PC-9 (cell line): Measurements from ENCODE around the gene CCDC158. TPM values are rescaled to one million over a fixed set of nuclear protein-coding genes. Genes with fewer than 3 reads are reported as not detected.

Experiments used
- BruUV-seq: library from RNA; stranded (reverse); fragments of 400-500 nt; replicated peaks from 2 replicates; lab custom pipeline; 2021; lab: Mats Ljungman, UMichigan
- CTCF ChIA-PET: fragments of 300-600 bp; sonication (Branson Sonifier 250); formaldehyde crosslinking; loops from one replicate; lab custom pipeline; 2022; ENCODE audit warnings: antibody characterized with exemption; lab: Charles Lee
- POLR2A ChIA-PET: fragments of 300-600 bp; sonication (Branson Sonifier 250); formaldehyde crosslinking; loops from one replicate; lab custom pipeline; 2022; ENCODE audit warnings: antibody characterized with exemption; ENCODE audit not compliant: unreplicated experiment; lab: Charles Lee
- DNase-seq, 2 experiments: peaks; one replicate each; pipeline versions ENCODE4 v3.0.0 to v3.0.0-alpha.2; 2015 to 2022; ENCODE audit warnings: mixed read lengths in 1 of 2
- H2AFZ ChIP-seq: fragments of 200-600 bp; sonication (generic); 2 replicates; pipeline ENCODE4 v1.8.1; 2017; ENCODE audit warnings: antibody characterized with exemption
- H3F3A ChIP-seq: fragments of 200-600 bp; sonication (generic); 2 replicates; pipeline ENCODE4 v1.8.1; 2017; ENCODE audit warnings: antibody characterized with exemption, mild to moderate bottlenecking, low read depth; ENCODE audit not compliant: insufficient read depth
- H3K27ac ChIP-seq: fragments of 200-600 bp; sonication (generic); 2 replicates; pipeline ENCODE4 v1.6.1; 2016; ENCODE audit warnings: mixed run types
- H3K27me3 ChIP-seq: fragments of 200-600 bp; sonication (generic); 2 replicates; pipeline ENCODE4 v1.6.1; 2016; ENCODE audit warnings: low read depth, mixed run types; ENCODE audit not compliant: insufficient read depth
- H3K36me3 ChIP-seq: fragments of 200-600 bp; sonication (generic); 2 replicates; pipeline ENCODE4 v1.6.1; 2016; ENCODE audit warnings: low read depth, mixed run types
- H3K4me1 ChIP-seq: fragments of 200-600 bp; sonication (generic); replicated peaks from 2 replicates; pipeline ENCODE4 v1.6.1; 2016; ENCODE audit warnings: mixed run types; ENCODE audit not compliant: insufficient read depth
- H3K4me2 ChIP-seq: fragments of 200-600 bp; sonication (generic); 2 replicates; pipeline ENCODE4 v1.6.1; 2017; ENCODE audit warnings: mixed run types
- H3K4me3 ChIP-seq: fragments of 200-600 bp; sonication (generic); 2 replicates; pipeline ENCODE4 v1.6.1; 2016; ENCODE audit warnings: mixed run types
- H3K79me2 ChIP-seq: fragments of 200-600 bp; sonication (generic); 2 replicates; pipeline ENCODE4 v1.6.1; 2017; ENCODE audit warnings: low read depth, mixed run types
- H3K9me2 ChIP-seq: fragments of 200-600 bp; sonication (generic); 2 replicates; pipeline ENCODE4 v1.8.1; 2017; ENCODE audit warnings: mild to moderate bottlenecking; ENCODE audit not compliant: insufficient read depth
- H3K9me3 ChIP-seq: fragments of 200-600 bp; sonication (generic); 2 replicates; pipeline ENCODE4 v1.8.1; 2016; ENCODE audit warnings: low read depth; ENCODE audit not compliant: insufficient read depth
- H4K20me1 ChIP-seq: fragments of 200-600 bp; sonication (generic); 2 replicates; pipeline ENCODE4 v1.8.1; 2017; ENCODE audit not compliant: insufficient read depth
- EZH2 ChIP-seq: fragments of 200-600 bp; sonication (generic); IDR thresholded peaks from 2 replicates; pipeline ENCODE4 v1.8.0; 2017; ENCODE audit warnings: antibody characterized with exemption, low read depth
- intact Hi-C: fragments of 100-400 bp; cut with micrococcal nuclease; formaldehyde crosslinking; loops from one replicate; pipeline ENCODE4 v1.10.0; 2022; ENCODE audit not compliant: unreplicated experiment
- total RNA-seq: library from RNA; stranded (reverse); gene quantifications from 2 replicates; pipeline ENCODE4 v1.2.3, GENCODE V29; 2021
- TF ChIP-seq, protein P1 (sequence below): fragments of 200-600 bp; sonication (generic); conservative IDR thresholded peaks from 2 replicates; pipeline ENCODE4 v1.6.1; 2017; ENCODE audit warnings: mixed run types, antibody characterized with exemption, mild to moderate bottlenecking, moderate library complexity

CCDC158 gene
- total RNA-seq, 1 experiment from 2014 or later: not detected

DNA sequence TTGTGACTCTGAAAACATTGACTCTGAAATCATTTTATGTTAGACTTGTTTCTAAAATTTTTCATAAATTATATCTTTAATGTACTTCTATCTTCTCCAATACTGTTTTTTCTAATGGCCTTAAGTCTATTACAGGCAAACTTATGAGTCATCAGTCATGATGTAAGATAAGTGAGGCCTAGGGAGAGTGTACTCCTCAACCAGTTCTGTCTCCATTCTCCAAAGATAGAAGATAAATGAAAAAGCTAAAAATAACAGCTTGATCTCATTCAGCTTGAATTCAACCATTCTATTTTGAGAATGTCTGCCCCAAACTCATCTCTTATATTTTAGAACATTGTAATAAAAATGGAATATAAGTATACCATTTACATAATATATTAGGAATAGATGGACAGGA is 79.9 kb downstream of the CCDC158 start:
- Histone ChIP-seq H3K9me2 (no peaks in the 10 kb centered on the region), H3K9me3 (no peaks in the 10 kb centered on the region), H3K36me3 (no peaks in the 10 kb centered on the region), H2AFZ (no peak overlapping the region), H3K27me3 (no peaks in the 10 kb centered on the region), H3K4me2 (no peak overlapping the region), H3K4me3 (no peak overlapping the region), H3F3A (no peaks in the 10 kb centered on the region), H3K4me1 (no peaks in the 10 kb centered on the region), H3K27ac (no peak overlapping the region), H3K79me2 (no peaks in the 10 kb centered on the region), H4K20me1 (no peaks in the 10 kb centered on the region)
- POLR2A ChIA-PET: no interaction called here
- intact Hi-C loops: no loop called here
- no peak for TF ChIP-seq EZH2
- TF ChIP-seq, protein P1, sequence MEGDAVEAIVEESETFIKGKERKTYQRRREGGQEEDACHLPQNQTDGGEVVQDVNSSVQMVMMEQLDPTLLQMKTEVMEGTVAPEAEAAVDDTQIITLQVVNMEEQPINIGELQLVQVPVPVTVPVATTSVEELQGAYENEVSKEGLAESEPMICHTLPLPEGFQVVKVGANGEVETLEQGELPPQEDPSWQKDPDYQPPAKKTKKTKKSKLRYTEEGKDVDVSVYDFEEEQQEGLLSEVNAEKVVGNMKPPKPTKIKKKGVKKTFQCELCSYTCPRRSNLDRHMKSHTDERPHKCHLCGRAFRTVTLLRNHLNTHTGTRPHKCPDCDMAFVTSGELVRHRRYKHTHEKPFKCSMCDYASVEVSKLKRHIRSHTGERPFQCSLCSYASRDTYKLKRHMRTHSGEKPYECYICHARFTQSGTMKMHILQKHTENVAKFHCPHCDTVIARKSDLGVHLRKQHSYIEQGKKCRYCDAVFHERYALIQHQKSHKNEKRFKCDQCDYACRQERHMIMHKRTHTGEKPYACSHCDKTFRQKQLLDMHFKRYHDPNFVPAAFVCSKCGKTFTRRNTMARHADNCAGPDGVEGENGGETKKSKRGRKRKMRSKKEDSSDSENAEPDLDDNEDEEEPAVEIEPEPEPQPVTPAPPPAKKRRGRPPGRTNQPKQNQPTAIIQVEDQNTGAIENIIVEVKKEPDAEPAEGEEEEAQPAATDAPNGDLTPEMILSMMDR: no peak
- CTCF ChIA-PET: no interaction called here
- BruUV-seq: no TSS peak
- DNase-seq: no peak

DNA sequence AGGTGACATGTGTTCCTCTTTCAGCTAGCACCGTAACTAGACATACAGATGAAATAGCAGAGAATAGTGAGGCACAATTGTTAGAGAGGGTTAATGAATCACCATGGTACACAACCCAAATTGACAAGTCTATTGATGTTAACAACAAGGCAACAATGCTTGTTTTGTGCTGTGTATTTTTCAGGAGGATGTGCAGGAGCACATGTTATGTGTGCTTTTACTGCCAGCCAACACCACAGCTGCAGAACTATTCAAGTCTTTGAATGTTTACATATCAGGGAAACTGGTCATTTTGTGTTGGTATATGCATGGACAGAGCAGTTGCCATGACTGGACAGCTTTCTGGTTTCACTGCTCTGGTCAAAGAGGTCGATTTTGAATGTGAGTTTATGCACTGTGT is 81.6 kb downstream of the CCDC158 start:
- DNase-seq: no peak
- no peak for TF ChIP-seq EZH2
- TF ChIP-seq, protein P1: no peak
- no peaks in the 10 kb centered on the region for H3K9me3 ChIP-seq
- H3K4me2 ChIP-seq: no peak overlapping the region
- H3K79me2 ChIP-seq: no peaks in the 10 kb centered on the region
- H3F3A ChIP-seq: no peaks in the 10 kb centered on the region
- CTCF ChIA-PET: no interaction called here
- H3K27me3 ChIP-seq: no peaks in the 10 kb centered on the region
- H3K27ac ChIP-seq: no peak overlapping the region
- no peaks in the 10 kb centered on the region for H3K4me1 ChIP-seq
- POLR2A ChIA-PET: no interaction called here
- H3K9me2 ChIP-seq: no peaks in the 10 kb centered on the region
- BruUV-seq: no TSS peak
- H2AFZ ChIP-seq: no peak overlapping the region
- no peaks in the 10 kb centered on the region for H4K20me1 ChIP-seq
- intact Hi-C loops: no loop called here
- H3K4me3 ChIP-seq: no peak overlapping the region
- H3K36me3 ChIP-seq: no peaks in the 10 kb centered on the region

DNA sequence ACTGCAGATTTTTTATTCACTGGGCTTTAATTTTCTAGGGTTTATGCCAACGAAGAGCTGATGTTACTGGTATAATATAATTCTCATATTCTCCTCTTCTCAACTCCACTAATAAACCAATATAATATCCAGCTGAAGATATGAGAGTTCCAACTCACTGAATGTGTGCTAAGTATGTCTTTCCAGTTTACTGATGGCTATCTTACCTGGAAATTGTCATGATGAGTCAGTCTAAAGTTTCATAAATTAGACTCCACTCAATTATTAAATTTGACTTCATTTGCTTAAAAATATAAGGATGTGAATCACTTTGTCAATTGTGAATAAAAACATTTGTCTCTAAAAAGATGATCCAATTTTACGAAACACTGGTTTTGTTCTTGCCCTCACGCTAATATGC is 86.1 kb downstream of the CCDC158 start:
- no peak overlapping the region for H2AFZ ChIP-seq
- H3K27ac ChIP-seq: no peak overlapping the region
- no peaks in the 10 kb centered on the region for H4K20me1 ChIP-seq
- no peaks in the 10 kb centered on the region for H3K79me2 ChIP-seq
- no TSS peak for BruUV-seq
- no peaks in the 10 kb centered on the region for H3F3A ChIP-seq
- H3K9me3 ChIP-seq: no peaks in the 10 kb centered on the region
- no peak for DNase-seq
- TF ChIP-seq, protein P1: no peak
- TF ChIP-seq EZH2: no peak
- H3K4me2 ChIP-seq: no peak overlapping the region
- H3K4me3 ChIP-seq: no peak overlapping the region
- H3K27me3 ChIP-seq: no peaks in the 10 kb centered on the region
- intact Hi-C loops: no loop called here
- H3K4me1 ChIP-seq: no peaks in the 10 kb centered on the region
- no peaks in the 10 kb centered on the region for H3K36me3 ChIP-seq
- H3K9me2 ChIP-seq: no peaks in the 10 kb centered on the region
- CTCF ChIA-PET: no interaction called here
- POLR2A ChIA-PET: no interaction called here
